Neural progenitor cell (in vitro differentiated cells): ENCODE results near the gene MAGEB5. TPM values are rescaled to one million over a fixed set of nuclear protein-coding genes. Genes with fewer than 3 reads are reported as not detected.

ENCODE experiments used
- DNase-seq: peaks from one replicate; pipeline ENCODE4 v3.0.0-alpha.2; 2016; ENCODE audit warnings: low spot score
- H2AFZ ChIP-seq: fragments of 200-600 bp; sonication (generic); replicated peaks from 2 replicates; pipeline ENCODE4 v1.6.1; 2016; ENCODE audit warnings: antibody characterized with exemption
- H3F3A ChIP-seq: fragments of 200-600 bp; sonication (generic); 2 replicates; pipeline ENCODE4 v1.6.1; 2016; ENCODE audit warnings: antibody characterized with exemption, low read depth
- H3K27ac ChIP-seq: fragments of 200-600 bp; sonication (generic); 2 replicates; pipeline ENCODE4 v1.5.1; 2016; ENCODE audit warnings: mild to moderate bottlenecking
- H3K27me3 ChIP-seq: fragments of 200-600 bp; sonication (generic); 2 replicates; pipeline ENCODE4 v1.6.1; 2016; ENCODE audit warnings: mild to moderate bottlenecking, moderate library complexity
- H3K36me3 ChIP-seq: fragments of 200-600 bp; sonication (generic); 2 replicates; pipeline ENCODE4 v1.5.1; 2016
- H3K4me1 ChIP-seq: fragments of 200-600 bp; sonication (generic); 2 replicates; pipeline ENCODE4 v1.6.1; 2016; ENCODE audit warnings: mixed run types
- H3K4me2 ChIP-seq: fragments of 200-600 bp; sonication (generic); 2 replicates; pipeline ENCODE4 v1.6.1; 2016
- H3K4me3 ChIP-seq: fragments of 200-600 bp; sonication (generic); 2 replicates; pipeline ENCODE4 v1.5.1; 2016
- H3K79me2 ChIP-seq: fragments of 200-600 bp; sonication (generic); 2 replicates; pipeline ENCODE4 v1.6.1; 2016; ENCODE audit warnings: low read depth
- H3K9ac ChIP-seq: fragments of 200-600 bp; sonication (generic); 2 replicates; pipeline ENCODE4 v1.6.1; 2016
- H3K9me3 ChIP-seq: fragments of 200-600 bp; sonication (generic); 2 replicates; pipeline ENCODE4 v1.5.1; 2016; ENCODE audit warnings: low read depth
- H4K20me1 ChIP-seq: fragments of 200-600 bp; sonication (generic); 2 replicates; pipeline ENCODE4 v1.6.1; 2016; ENCODE audit warnings: low read depth
- H3K27ac Mint-ChIP-seq: 3 replicates; pipeline ENCODE4 v1.8.0; 2021; ENCODE audit warnings: mixed read lengths
- H3K27me3 Mint-ChIP-seq: 2 replicates; pipeline ENCODE4 v1.8.0; 2022; ENCODE audit warnings: low read depth, mild to moderate bottlenecking, inconsistent platforms, moderate library complexity, mixed read lengths; ENCODE audit not compliant: insufficient read depth
- H3K36me3 Mint-ChIP-seq: 3 replicates; pipeline ENCODE4 v1.8.0; 2021; ENCODE audit warnings: mixed read lengths
- H3K4me1 Mint-ChIP-seq: 3 replicates; pipeline ENCODE4 v1.8.0; 2021; ENCODE audit warnings: mixed read lengths
- H3K4me3 Mint-ChIP-seq: 3 replicates; pipeline ENCODE4 v1.8.0; 2021; ENCODE audit warnings: mild to moderate bottlenecking, moderate library complexity, mixed read lengths
- H3K9me3 Mint-ChIP-seq: 3 replicates; pipeline ENCODE4 v1.8.0; 2020; ENCODE audit warnings: mixed read lengths
- CTCF ChIP-seq: fragments of 200-600 bp; sonication (generic); IDR thresholded peaks from 2 replicates; pipeline ENCODE4 v1.5.1; 2017; ENCODE audit warnings: antibody characterized with exemption, mild to moderate bottlenecking
- EZH2 ChIP-seq: fragments of 200-600 bp; sonication (generic); IDR thresholded peaks from 2 replicates; pipeline ENCODE4 v1.6.1; 2017; ENCODE audit warnings: antibody characterized with exemption, mild to moderate bottlenecking, moderate library complexity
- EZH2phosphoT487 ChIP-seq: fragments of 200-600 bp; sonication (generic); IDR thresholded peaks from 2 replicates; pipeline ENCODE4 v1.6.1; 2017; ENCODE audit warnings: antibody characterized with exemption
- total RNA-seq: library from RNA; depleted of rRNA; stranded (reverse); fragments of >200 nt; gene quantifications from 2 replicates; pipeline ENCODE4 v1.2.3, GENCODE V29; 2015; ENCODE audit warnings: low replicate concordance

The MAGEB5 gene
- total RNA-seq, 1 donor from 2014 or later = not detected

- DNase-seq = no peak
- Histone ChIP-seq H2AFZ (no peak overlapping the region), H3K27ac (no peak overlapping the region), H3K4me3 (no peak overlapping the region), H3K4me1 (no peaks in the 10 kb centered on the region), H3K36me3 (no peaks in the 10 kb centered on the region), H3K79me2 (no peaks in the 10 kb centered on the region), H3K9ac (no peak overlapping the region), H3K4me2 (no peak overlapping the region), H3K27me3 (no peaks in the 10 kb centered on the region), H4K20me1 (no peaks in the 10 kb centered on the region), H3K9me3 (peaks cover 4% of the 10 kb centered on the region), H3F3A (no peaks in the 10 kb centered on the region)
- H3K36me3 Mint-ChIP-seq = no peaks in the 10 kb centered on the region
- peaks cover 8% of the 10 kb centered on the region for H3K9me3 Mint-ChIP-seq
- peaks cover 3% of the 10 kb centered on the region for H3K4me1 Mint-ChIP-seq
- H3K27me3 Mint-ChIP-seq = peaks cover 2% of the 10 kb centered on the region
- H3K4me3 Mint-ChIP-seq = no peak overlapping the region
- TF ChIP-seq CTCF = no peak
- no peak for TF ChIP-seq EZH2
- TF ChIP-seq EZH2phosphoT487 = no peak
- no peak overlapping the region for H3K27ac Mint-ChIP-seq
Observed at GRCh38 chrX:26208012-26208411, 8.0 kb upstream of the MAGEB5 start.

- H3K9me3 ChIP-seq = no peaks in the 10 kb centered on the region
- no peaks in the 10 kb centered on the region for H3K36me3 ChIP-seq
- peak; percentile 2 for DNase-seq
- no peaks in the 10 kb centered on the region for H3K36me3 Mint-ChIP-seq
- TF ChIP-seq EZH2phosphoT487 (no peak), EZH2 (no peak), CTCF (no peak)
- peaks cover 2% of the 10 kb centered on the region for H3K4me1 Mint-ChIP-seq
- no peaks in the 10 kb centered on the region for H3K79me2 ChIP-seq
- no peaks in the 10 kb centered on the region for H4K20me1 ChIP-seq
- H3K27ac ChIP-seq = no peak overlapping the region
- no peaks in the 10 kb centered on the region for H3K27me3 ChIP-seq
- no peaks in the 10 kb centered on the region for H3K9me3 Mint-ChIP-seq
- H3F3A ChIP-seq = no peaks in the 10 kb centered on the region
- H2AFZ ChIP-seq = no peak overlapping the region
- H3K4me2 ChIP-seq = no peak overlapping the region
- H3K27ac Mint-ChIP-seq = no peak overlapping the region
- no peak overlapping the region for H3K4me3 ChIP-seq
- H3K4me1 ChIP-seq = no peaks in the 10 kb centered on the region
- no peak overlapping the region for H3K4me3 Mint-ChIP-seq
- no peak overlapping the region for H3K9ac ChIP-seq
- H3K27me3 Mint-ChIP-seq = peaks cover 2% of the 10 kb centered on the region
Observed at GRCh38 chrX:26219351-26219750, 3.4 kb downstream of the MAGEB5 start.

- H3K9me3 Mint-ChIP-seq = peaks cover 9% of the 10 kb centered on the region
- TF ChIP-seq CTCF = no peak
- no peak for TF ChIP-seq EZH2phosphoT487
- TF ChIP-seq EZH2 = no peak
- no peak overlapping the region for H2AFZ ChIP-seq
- H3K4me1 ChIP-seq = no peaks in the 10 kb centered on the region
- H3K4me3 Mint-ChIP-seq = no peak overlapping the region
- no peak overlapping the region for H3K27ac ChIP-seq
- H3K27ac Mint-ChIP-seq = no peak overlapping the region
- H3F3A ChIP-seq = no peaks in the 10 kb centered on the region
- H3K27me3 Mint-ChIP-seq = peaks cover 2% of the 10 kb centered on the region
- no peaks in the 10 kb centered on the region for H3K27me3 ChIP-seq
- H3K9me3 ChIP-seq = peaks cover 8% of the 10 kb centered on the region
- no peak overlapping the region for H3K9ac ChIP-seq
- H3K4me1 Mint-ChIP-seq = no peaks in the 10 kb centered on the region
- H3K36me3 ChIP-seq = peaks cover 5% of the 10 kb centered on the region
- no peak overlapping the region for H3K4me2 ChIP-seq
- no peak overlapping the region for H3K4me3 ChIP-seq
- no peaks in the 10 kb centered on the region for H4K20me1 ChIP-seq
- no peaks in the 10 kb centered on the region for H3K79me2 ChIP-seq
- no peaks in the 10 kb centered on the region for H3K36me3 Mint-ChIP-seq
- no peak for DNase-seq
Observed at GRCh38 chrX:26234177-26234576, 18.2 kb downstream of the MAGEB5 start.
